A673 (cell line): ENCODE data around the gene TAS2R40.

Source experiments
- EZH2 ChIP-seq: fragments of 200-600 bp; sonication (generic); IDR thresholded peaks from 2 replicates; pipeline ENCODE4 v1.6.1; 2017; ENCODE audit warnings: borderline replicate concordance, low read depth, mild to moderate bottlenecking, mixed read lengths, antibody characterized with exemption, low read length; ENCODE audit not compliant: poor library complexity, severe bottlenecking
- TF ChIP-seq, protein P1 (sequence below): fragments of 300-800, 200-600 bp; sonication (generic); conservative IDR thresholded peaks from 2 replicates; pipeline ENCODE4 v1.5.1; 2017; ENCODE audit warnings: low read depth, mild to moderate bottlenecking, antibody characterized with exemption, low read length, moderate library complexity, mixed read lengths

- TF ChIP-seq, protein P1, sequence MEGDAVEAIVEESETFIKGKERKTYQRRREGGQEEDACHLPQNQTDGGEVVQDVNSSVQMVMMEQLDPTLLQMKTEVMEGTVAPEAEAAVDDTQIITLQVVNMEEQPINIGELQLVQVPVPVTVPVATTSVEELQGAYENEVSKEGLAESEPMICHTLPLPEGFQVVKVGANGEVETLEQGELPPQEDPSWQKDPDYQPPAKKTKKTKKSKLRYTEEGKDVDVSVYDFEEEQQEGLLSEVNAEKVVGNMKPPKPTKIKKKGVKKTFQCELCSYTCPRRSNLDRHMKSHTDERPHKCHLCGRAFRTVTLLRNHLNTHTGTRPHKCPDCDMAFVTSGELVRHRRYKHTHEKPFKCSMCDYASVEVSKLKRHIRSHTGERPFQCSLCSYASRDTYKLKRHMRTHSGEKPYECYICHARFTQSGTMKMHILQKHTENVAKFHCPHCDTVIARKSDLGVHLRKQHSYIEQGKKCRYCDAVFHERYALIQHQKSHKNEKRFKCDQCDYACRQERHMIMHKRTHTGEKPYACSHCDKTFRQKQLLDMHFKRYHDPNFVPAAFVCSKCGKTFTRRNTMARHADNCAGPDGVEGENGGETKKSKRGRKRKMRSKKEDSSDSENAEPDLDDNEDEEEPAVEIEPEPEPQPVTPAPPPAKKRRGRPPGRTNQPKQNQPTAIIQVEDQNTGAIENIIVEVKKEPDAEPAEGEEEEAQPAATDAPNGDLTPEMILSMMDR = no peak
- no peak for TF ChIP-seq EZH2
Observed at GRCh38 chr7:143210541-143210940, 11.3 kb upstream of the TAS2R40 start.
